GM12878 (cell line): Measurements from ENCODE around the gene HYAL1. TPM values are rescaled to one million over a fixed set of nuclear protein-coding genes. Genes with fewer than 3 reads are reported as not detected.

Source experiments
- ATAC-seq: fragments of 200-7000 bp; cut with Tn5 transposase; 3 replicates; pipeline ENCODE4 v1.9.1; 2020; ENCODE audit warnings: mild to moderate bottlenecking, moderate library complexity
- BruUV-seq: library from RNA; stranded (reverse); fragments of 400-500 nt; replicated peaks from 2 replicates; lab custom pipeline; 2021; lab: Mats Ljungman, UMichigan
- CTCF ChIA-PET: fragments of 300-600 bp; sonication (Branson Sonifier 250); formaldehyde crosslinking; extraction: SDS; loops from one replicate; lab custom pipeline; 2021; ENCODE audit warnings: inconsistent platforms; lab: Yijun Ruan, JAX
- POLR2A ChIA-PET: fragments of 350-600 bp; formaldehyde crosslinking; extraction: SDS; loops from one replicate; lab custom pipeline; 2021; ENCODE audit warnings: inconsistent platforms; lab: Charles Lee
- RAD21 ChIA-PET: fragments of 300-600 bp; sonication (Branson Sonifier 250); formaldehyde crosslinking; loops from one replicate; lab custom pipeline; 2023; ENCODE audit warnings: antibody characterized with exemption; ENCODE audit not compliant: unreplicated experiment; lab: Charles Lee
- SMC1A ChIA-PET: fragments of 300-600 bp; sonication (Branson Sonifier 250); formaldehyde crosslinking; loops from one replicate; lab custom pipeline; 2023; ENCODE audit not compliant: unreplicated experiment, uncharacterized antibody; lab: Charles Lee
- DNase-seq: peaks from one replicate; pipeline ENCODE4 v3.0.0-alpha.2; 2011; ENCODE audit warnings: low read depth, low spot score
- FAIRE-seq: peaks from 3 replicates; lab custom pipeline; 2011; peaks lifted over from hg19 to GRCh38; lab: Jason Lieb, UNC
- H2AFZ ChIP-seq: 2 replicates; pipeline ENCODE4 v1.6.0; 2011; ENCODE audit warnings: low read depth, low read length, control low read depth; ENCODE audit not compliant: control insufficient read depth
- H3K27ac ChIP-seq: 2 replicates; pipeline ENCODE4 v1.5.1; 2011; ENCODE audit warnings: control low read depth; ENCODE audit not compliant: control insufficient read depth, insufficient read depth
- H3K27me3 ChIP-seq, 2 experiments: replicated peaks in 1 of 2; 2 replicates each; pipeline versions ENCODE4 v1.6.0 to v1.6.1; 2011; ENCODE audit warnings: low read length in 1 of 2; ENCODE audit not compliant: control insufficient read depth in 2 of 2, insufficient read depth in 2 of 2
- H3K36me3 ChIP-seq, 2 experiments: 2 replicates each; pipeline ENCODE4 v1.5.1; 2011; ENCODE audit warnings: low read length in 1 of 2; ENCODE audit not compliant: control insufficient read depth in 2 of 2, insufficient read depth in 2 of 2
- H3K4me1 ChIP-seq: 2 replicates; pipeline ENCODE4 v1.6.1; 2011; ENCODE audit warnings: mild to moderate bottlenecking, low read length, moderate library complexity, mixed read lengths; ENCODE audit not compliant: control insufficient read depth, insufficient read depth
- H3K4me2 ChIP-seq: 2 replicates; pipeline ENCODE4 v1.6.0; 2011; ENCODE audit warnings: control low read depth; ENCODE audit not compliant: control insufficient read depth, insufficient read depth
- H3K4me3 ChIP-seq: fragments of 200-600 bp; sonication (generic); 2 replicates; pipeline ENCODE4 v1.5.1; 2016
- H3K79me2 ChIP-seq: 2 replicates; pipeline ENCODE4 v1.6.0; 2011; ENCODE audit warnings: low read length; ENCODE audit not compliant: control insufficient read depth, insufficient read depth
- H3K9ac ChIP-seq: 2 replicates; pipeline ENCODE4 v1.8.0; 2011; ENCODE audit warnings: low read length, control low read depth, mixed read lengths; ENCODE audit not compliant: control insufficient read depth, insufficient read depth
- H3K9me3 ChIP-seq: replicated peaks from 3 replicates; pipeline ENCODE4 v1.5.1; 2011; ENCODE audit warnings: mild to moderate bottlenecking, low read length; ENCODE audit not compliant: control insufficient read depth, insufficient read depth
- H4K20me1 ChIP-seq: 2 replicates; pipeline ENCODE4 v1.6.0; 2011; ENCODE audit not compliant: control insufficient read depth, insufficient read depth
- BMI1 ChIP-seq: fragments of 450-650 bp; IDR thresholded peaks from 2 replicates; pipeline ENCODE4 v1.6.1; 2016; ENCODE audit warnings: mild to moderate bottlenecking, moderate library complexity, borderline replicate concordance
- CHD1 ChIP-seq: IDR thresholded peaks from 2 replicates; pipeline ENCODE4 v1.6.1; 2012; ENCODE audit warnings: low read depth, low read length, improper control_type of control experiment
- CHD2 ChIP-seq: IDR thresholded peaks from 2 replicates; pipeline ENCODE4 v1.6.1; 2011; ENCODE audit warnings: low read depth, low read length, improper control_type of control experiment, borderline replicate concordance
- E4F1 ChIP-seq: fragments of 450-650 bp; IDR thresholded peaks from 2 replicates; pipeline ENCODE4 v1.6.1; 2018; ENCODE audit warnings: borderline replicate concordance, mild to moderate bottlenecking; ENCODE audit not compliant: partially characterized antibody
- EED ChIP-seq: sonication (generic); IDR thresholded peaks from 2 replicates; pipeline ENCODE4 v1.6.1; 2016; ENCODE audit warnings: antibody characterized with exemption, low read depth
- EP300 ChIP-seq, 2 experiments: fragments of 150-350 bp in 1 of 2; IDR thresholded peaks; 2 replicates each; pipeline ENCODE4 v1.6.1; 2011 to 2012; ENCODE audit warnings: low read depth in 2 of 2, low read length in 2 of 2, borderline replicate concordance in 1 of 2, improper control_type of control experiment in 1 of 2, inconsistent platforms in 1 of 2; ENCODE audit not compliant: control insufficient read depth in 1 of 2
- GATAD2B ChIP-seq: fragments of 450-650 bp; conservative IDR thresholded peaks from 2 replicates; pipeline ENCODE4 v1.6.1; 2017; ENCODE audit warnings: low read depth, mild to moderate bottlenecking, moderate library complexity
- HDGF ChIP-seq: fragments of 450-650 bp; IDR thresholded peaks from 2 replicates; pipeline ENCODE4 v1.6.1; 2016; ENCODE audit warnings: antibody characterized with exemption
- KLF5 ChIP-seq: fragments of 450-650 bp; IDR thresholded peaks from 2 replicates; pipeline ENCODE4 v1.6.1; 2014; ENCODE audit warnings: mild to moderate bottlenecking; ENCODE audit not compliant: partially characterized antibody
- MEF2B ChIP-seq: fragments of 450-650 bp; IDR thresholded peaks from 2 replicates; pipeline ENCODE4 v1.6.1; 2018; ENCODE audit warnings: mild to moderate bottlenecking, moderate library complexity; ENCODE audit not compliant: partially characterized antibody, poor library complexity, severe bottlenecking
- MYB ChIP-seq: fragments of 150-350 bp; IDR thresholded peaks from 2 replicates; pipeline ENCODE4 v1.6.1; 2014; ENCODE audit warnings: mild to moderate bottlenecking, low read depth, low read length, borderline replicate concordance
- NRF1 ChIP-seq: conservative IDR thresholded peaks from 2 replicates; pipeline ENCODE4 v1.6.1; 2011; ENCODE audit warnings: mild to moderate bottlenecking, low read depth, low read length, improper control_type of control experiment
- POLR2AphosphoS2 ChIP-seq: IDR thresholded peaks from 2 replicates; pipeline ENCODE4 v1.6.1; 2011; ENCODE audit warnings: low read depth, mild to moderate bottlenecking, low read length, improper control_type of control experiment, moderate library complexity
- RAD21 ChIP-seq: IDR thresholded peaks from 2 replicates; pipeline ENCODE4 v1.6.1; 2011; ENCODE audit warnings: mild to moderate bottlenecking, low read depth, low read length, moderate library complexity; ENCODE audit not compliant: insufficient read depth
- TAF1 ChIP-seq: IDR thresholded peaks from 2 replicates; pipeline ENCODE4 v1.6.1; 2011; ENCODE audit warnings: mild to moderate bottlenecking, low read depth, low read length, borderline replicate concordance
- TCF12 ChIP-seq: IDR thresholded peaks from 2 replicates; pipeline ENCODE4 v1.6.1; 2011; ENCODE audit warnings: low read depth, mild to moderate bottlenecking, low read length
- TCF7 ChIP-seq: IDR thresholded peaks from 2 replicates; pipeline ENCODE4 v1.6.1; 2014; ENCODE audit warnings: antibody characterized with exemption, borderline replicate concordance
- YY1 ChIP-seq: IDR thresholded peaks from 2 replicates; pipeline ENCODE4 v1.6.1; 2011; ENCODE audit warnings: low read depth, mild to moderate bottlenecking, low read length
- ZNF622 ChIP-seq: fragments of 450-650 bp; IDR thresholded peaks from 2 replicates; pipeline ENCODE4 v1.6.1; 2017; ENCODE audit warnings: mild to moderate bottlenecking, inconsistent platforms
- in situ Hi-C: fragments of 300-500 bp; cut with MboI; formaldehyde crosslinking; loops from 9 replicates; pipeline ENCODE4 v1.14.3; 2018; ENCODE audit warnings: mixed read lengths
- intact Hi-C: fragments of 100-400 bp; cut with micrococcal nuclease; formaldehyde crosslinking; loops from one replicate; pipeline ENCODE4 v1.14.2; 2022; ENCODE audit not compliant: unreplicated experiment
- polyA plus RNA-seq, 11 experiments: library from polyadenylated mRNA; depleted of rRNA in 4 of 11; unstranded in 6 of 11; stranded (reverse) in 5 of 11; fragments of >200 nt; fragmentation: Nextera tagmentation in 4 of 11; fragmentation: Illumina TruSeq in 1 of 11; extraction: Ambion mirVana in 4 of 11; extraction: Trizol in 1 of 11; gene quantifications; 1 replicate in 1 of 11; 2 replicates in 10 of 11; pipeline versions ENCODE4 v1.2.1 to v1.2.3, GENCODE V29; 2011 to 2016; ENCODE audit warnings: inconsistent platforms in 2 of 11, missing spikeins in 2 of 11, low read depth in 1 of 11
- total RNA-seq, 4 experiments: library from RNA; depleted of rRNA in 3 of 4; stranded (reverse); fragments of >200 nt in 3 of 4; fragmentation: Illumina TruSeq in 1 of 4; extraction: Trizol in 1 of 4; gene quantifications; 2 replicates each; pipeline versions ENCODE4 v1.2.1 to v1.2.3, GENCODE V29; 2013 to 2021

HYAL1 gene
- total and polyA plus RNA-seq, 10 of the 15 experiments (the other 5 are each of a cell fraction or from before 2014, with no cell fraction given) = 0.04 to 0.55 (median 0.18) TPM; not detected in 2

GRCh38 chr3:50304601-50305000 is 1.2 kb upstream of the HYAL1 start:
- intact Hi-C loops = no loop called here
- Histone ChIP-seq H3K4me2 (no peak overlapping the region), H3K9me3 (no peaks in the 10 kb centered on the region), H3K79me2 (0 out of 2 replicates have a peak, but pooled peaks cover 2% of the 10 kb centered on the region), H4K20me1 (no peaks in the 10 kb centered on the region), H3K27me3 (no peaks in the 10 kb centered on the region), H3K27ac (no peak overlapping the region), H2AFZ (no peak overlapping the region), H3K4me3 (no peak overlapping the region), H3K4me1 (no peaks in the 10 kb centered on the region; the same call in 1 of the 2 replicates), H3K9ac (no peak overlapping the region), H3K36me3 (no peaks in the 10 kb centered on the region)
- CTCF ChIA-PET = interaction anchor here (2.1 kb wide), 1 partner anchor 19 kb away, joined by 11 read pairs; no protein-coding TSS in a partner anchor
- DNase-seq (no peak), FAIRE-seq (no peak), ATAC-seq (no peak)
- in situ Hi-C loops = no loop called here
- POLR2A ChIA-PET = no interaction called here
- no TSS peak for BruUV-seq
- SMC1A ChIA-PET = interaction anchor here (0.6 kb wide), 1 partner anchor 70 kb away, joined by 3 read pairs; no protein-coding TSS in a partner anchor
- no peak for TF ChIP-seq TCF12
- no peak for TF ChIP-seq MYB
- TF ChIP-seq E4F1 = no peak
- no peak for TF ChIP-seq NRF1
- no peak for TF ChIP-seq TAF1
- TF ChIP-seq EP300 (IDR thresholded peaks at IDR 0.05; ENCODE audit: borderline replicate concordance in 1 of 2, control insufficient read depth in 1 of 2, low read depth in 2 of 2, low read length in 2 of 2) = no peak
- no peak for TF ChIP-seq CHD2
- TF ChIP-seq MEF2B = no peak
- no peak for TF ChIP-seq KLF5
- no peak for TF ChIP-seq RAD21
- TF ChIP-seq GATAD2B = no peak
- TF ChIP-seq POLR2AphosphoS2 = no peak
- no peak for TF ChIP-seq CHD1
- no peak for TF ChIP-seq YY1
- no peak for TF ChIP-seq TCF7
- TF ChIP-seq BMI1 = no peak
- no peak for TF ChIP-seq ZNF622
- TF ChIP-seq HDGF = no peak
- TF ChIP-seq EED = no peak
- RAD21 ChIA-PET = no interaction called here
